ENCODE results near the gene SLC16A3. TPM values are rescaled to one million over a fixed set of nuclear protein-coding genes. Genes with fewer than 3 reads are reported as not detected.
A peak's percentile ranks its signal among the peaks of the same experiment; 100 is the strongest.

Gene SLC16A3
- total and polyA plus RNA-seq, 4 donors, result 1.1 to 10.5 (median 8.8) TPM

GRCh38 chr17:82241926-82242697 is 13.3 kb downstream of the SLC16A3 start:
- H3K9ac ChIP-seq (ENCODE audit: low read depth in 1 of 2, low read length in 2 of 2), result peak overlapping the region; percentile 60 to 67
- H3K4me1 ChIP-seq (ENCODE audit: control insufficient read depth in 4 of 4, insufficient read depth in 4 of 4, low read length in 3 of 4), result peaks cover 32 to 60% (median 47%) of the 10 kb centered on the region in 4 donors

GRCh38 chr17:82242698-82242976 is 13.8 kb downstream of the SLC16A3 start:
- WGBS, result 30% methylated on average over 24 of the region's 24 CpGs
- H3K9me3 ChIP-seq (ENCODE audit: control insufficient read depth in 4 of 4, low read length in 3 of 4), result no peaks in the 10 kb centered on the region
- H3K27me3 ChIP-seq (ENCODE audit: control insufficient read depth in 4 of 4, insufficient read depth in 4 of 4, low read length in 3 of 4), result no peaks in the 10 kb centered on the region
- DNase-seq (ENCODE audit: low spot score), result no peak
- peak overlapping the region; percentile 60 to 67 for H3K9ac ChIP-seq (ENCODE audit: low read depth in 1 of 2, low read length in 2 of 2)
- peak overlapping the region; percentile 88 for H3K27ac ChIP-seq (ENCODE audit: low read depth in 1 of 2, low read length in 2 of 2)
- no peak overlapping the region for H3K4me3 ChIP-seq (ENCODE audit: low read depth in 1 of 3, low read length in 3 of 3)
- H3K36me3 ChIP-seq (ENCODE audit: control insufficient read depth in 4 of 4, insufficient read depth in 3 of 4, low read depth in 1 of 4, low read length in 3 of 4), result peaks cover 14 to 40% (median 28%) of the 10 kb centered on the region in 4 donors
- H3K4me1 ChIP-seq (ENCODE audit: control insufficient read depth in 4 of 4, insufficient read depth in 4 of 4, low read length in 3 of 4), result peaks cover 32 to 62% (median 47%) of the 10 kb centered on the region in 4 donors
- TF ChIP-seq FOXA1 (IDR thresholded peaks at IDR 0.05) (no peak), ZBTB33 (IDR thresholded peaks at IDR 0.05) (no peak), YY1 (IDR thresholded peaks at IDR 0.05) (no peak), JUND (IDR thresholded peaks at IDR 0.05) (no peak), RXRA (IDR thresholded peaks at IDR 0.05) (no peak), EGR1 (IDR thresholded peaks at IDR 0.05; ENCODE audit: low read depth in 2 of 2) (no peak), NR2F2 (IDR thresholded peaks at IDR 0.05) (no peak), HNF4A (conservative IDR thresholded peaks at IDR 0.05) (no peak), FOXA2 (IDR thresholded peaks at IDR 0.05) (no peak), RAD21 (IDR thresholded peaks at IDR 0.05) (no peak), TAF1 (conservative IDR thresholded peaks at IDR 0.05) (no peak)

More at GRCh38 chr17:82241926-82242697, 13.3 kb downstream of the SLC16A3 start:
- WGBS, result 15% methylated on average over 20 of the region's 20 CpGs
- Histone ChIP-seq H3K4me3 (ENCODE audit: low read depth in 1 of 3, low read length in 3 of 3) (no peak overlapping the region), H3K9me3 (ENCODE audit: control insufficient read depth in 4 of 4, low read length in 3 of 4) (no peaks in the 10 kb centered on the region), H3K27me3 (ENCODE audit: control insufficient read depth in 4 of 4, insufficient read depth in 4 of 4, low read length in 3 of 4) (no peaks in the 10 kb centered on the region), H3K36me3 (ENCODE audit: control insufficient read depth in 4 of 4, insufficient read depth in 3 of 4, low read depth in 1 of 4, low read length in 3 of 4) (peaks cover 14 to 35% (median 26%) of the 10 kb centered on the region in 4 donors), H3K27ac (ENCODE audit: low read depth in 1 of 2, low read length in 2 of 2) (peak overlapping the region; percentile 88)
- TF ChIP-seq REST (IDR thresholded peaks at IDR 0.05), result no peak
- no peak for TF ChIP-seq ZBTB33 (IDR thresholded peaks at IDR 0.05)
- no peak for TF ChIP-seq JUND (IDR thresholded peaks at IDR 0.05)
- no peak for TF ChIP-seq RAD21 (IDR thresholded peaks at IDR 0.05)
- TF ChIP-seq ATF3 (IDR thresholded peaks at IDR 0.05), result no peak
- no peak for TF ChIP-seq GABPA (IDR thresholded peaks at IDR 0.05 in 1 of 2, conservative IDR thresholded peaks at IDR 0.05 in 1 of 2)
- TF ChIP-seq TAF1 (conservative IDR thresholded peaks at IDR 0.05), result no peak
- no peak for TF ChIP-seq FOXA2 (IDR thresholded peaks at IDR 0.05)
- TF ChIP-seq SP1 (IDR thresholded peaks at IDR 0.05), result no peak
- TF ChIP-seq RXRA (IDR thresholded peaks at IDR 0.05), result peak in 1 of 2 donors; percentile 52
- no peak for TF ChIP-seq FOXA1 (IDR thresholded peaks at IDR 0.05)
- TF ChIP-seq NR2F2 (IDR thresholded peaks at IDR 0.05), result no peak
- TF ChIP-seq HNF4A (conservative IDR thresholded peaks at IDR 0.05), result peak in 1 of 2 donors; percentile 9
- DNase-seq (ENCODE audit: low spot score), result peak; percentile 63
